Ramos (cell line): ENCODE measurements around the gene RAB3GAP1.
"Not testable (repeated sequence)": the region's sequence is repeated elsewhere in the genome, so short reads cannot be mapped to it uniquely, and the experiment has no call there.

Experiments used
- in situ Hi-C: fragments of 300-500 bp; cut with MboI; formaldehyde crosslinking; loops from one replicate; pipeline ENCODE4 v1.14.3; 2022; ENCODE audit warnings: low sequenced_read_pairs; ENCODE audit not compliant: unreplicated experiment

Gene RAB3GAP1

DNA sequence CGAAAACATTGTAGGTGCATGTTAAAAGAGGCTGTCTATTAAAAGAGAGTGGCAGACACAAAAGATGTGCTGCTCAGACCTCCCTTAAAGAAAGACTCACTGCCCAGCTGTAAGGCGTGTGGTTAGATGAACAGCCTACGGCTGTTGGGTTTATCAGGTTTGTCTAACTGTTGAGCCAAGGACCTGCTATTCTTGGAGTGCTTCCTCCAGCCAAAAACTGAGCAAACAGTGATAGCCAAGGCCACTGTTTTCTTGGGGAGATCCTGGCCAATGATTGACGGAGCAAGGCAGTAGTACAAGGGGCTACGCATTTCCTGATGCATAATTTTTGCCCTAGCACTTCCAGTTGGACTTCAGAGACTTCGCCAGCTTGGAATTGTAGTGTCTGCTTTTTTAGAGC lies 1.4 kb upstream of the RAB3GAP1 start:
- in situ Hi-C loops: no loop called here

DNA sequence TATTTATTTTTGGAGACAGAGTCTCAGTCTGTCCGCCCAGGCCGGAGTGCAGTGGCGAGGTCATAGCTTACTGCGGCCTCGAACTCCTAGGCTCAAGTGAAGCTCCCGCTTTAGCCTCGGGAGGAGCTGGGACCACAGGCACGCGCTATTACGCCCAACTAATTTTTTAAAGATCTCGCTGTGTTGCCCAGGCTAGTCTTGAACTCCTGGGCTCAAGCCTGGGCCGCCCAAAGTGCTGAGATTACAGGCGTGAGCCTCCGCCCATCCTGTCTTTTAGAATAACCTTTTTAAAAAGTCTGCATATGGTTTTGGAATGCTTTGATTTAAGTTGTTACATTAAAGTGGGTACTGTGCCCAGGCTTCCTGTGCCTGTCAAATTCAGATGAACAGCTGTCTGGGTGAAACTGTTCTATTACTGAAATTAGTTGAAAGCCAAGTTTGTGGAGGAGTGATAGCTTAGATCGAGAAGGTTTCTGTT lies 944 bp downstream of the RAB3GAP1 start:
- in situ Hi-C loops: no loop called here

DNA sequence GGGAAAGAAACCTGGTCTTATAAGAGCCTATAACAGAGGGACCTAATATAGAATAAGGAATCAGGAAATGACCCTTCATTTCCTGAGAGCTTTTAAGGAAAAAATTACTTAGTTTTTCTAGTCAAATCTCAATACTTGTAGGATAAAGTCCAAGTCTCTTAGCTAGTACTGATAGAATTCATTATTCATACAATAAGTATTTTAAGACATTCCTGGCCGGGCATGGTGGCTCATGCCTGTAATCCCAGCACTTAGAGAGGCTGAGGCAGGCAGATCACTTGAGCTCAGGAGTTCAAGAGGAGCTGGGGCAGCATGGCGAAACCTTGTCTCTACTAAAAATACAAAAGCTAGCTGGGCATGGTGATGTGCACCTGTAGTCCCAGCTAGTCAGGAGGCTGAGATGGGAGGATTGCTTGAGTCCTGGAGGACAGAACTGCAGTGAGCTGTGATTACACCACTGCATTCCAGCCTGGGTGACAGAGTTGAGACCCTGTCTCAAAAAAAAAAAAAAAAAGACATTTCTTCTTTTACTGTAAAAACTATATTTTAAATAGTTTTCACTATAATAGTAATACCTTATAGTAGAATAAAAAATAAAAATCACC lies 3.2 kb downstream of the RAB3GAP1 start:
- in situ Hi-C loops: no loop called here

DNA sequence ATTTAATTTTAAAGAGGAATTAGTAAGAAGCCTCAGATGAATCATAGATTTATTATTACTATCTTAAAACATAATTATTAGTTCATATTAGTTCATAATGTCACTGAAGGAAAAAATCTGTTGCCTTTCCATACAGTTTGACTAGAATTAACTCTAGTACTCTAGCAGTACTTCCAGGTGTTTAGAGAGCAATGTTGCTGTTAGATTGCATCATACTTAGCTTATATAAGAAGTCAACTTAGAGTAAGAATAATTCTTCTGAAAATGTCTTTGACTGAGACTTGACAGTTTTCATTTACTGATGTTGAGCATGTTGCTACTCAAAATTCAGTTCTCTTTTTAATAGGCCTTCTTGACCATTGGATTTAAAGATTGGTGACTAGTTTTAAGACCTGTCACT lies 4.7 kb downstream of the RAB3GAP1 start:
- in situ Hi-C loops: no loop called here

DNA sequence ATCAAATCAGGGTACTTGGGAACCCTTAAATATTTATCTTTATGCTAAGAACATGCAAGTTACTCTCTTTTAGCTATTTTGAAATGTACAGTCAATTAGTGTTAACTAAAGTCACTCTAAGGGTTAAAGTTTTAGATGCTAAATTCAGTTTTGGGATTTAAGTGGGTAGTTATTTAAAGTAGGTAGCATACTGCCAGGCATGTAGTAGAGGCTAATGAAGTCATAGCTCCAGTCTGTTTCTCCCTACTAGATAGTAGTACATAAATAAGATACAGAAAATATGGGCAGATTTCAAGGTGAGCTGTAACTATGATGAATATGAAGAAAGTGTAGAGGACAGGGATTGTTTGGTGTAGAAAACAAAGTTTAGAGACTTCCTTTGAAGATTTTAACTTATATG lies 7.5 kb downstream of the RAB3GAP1 start:
- in situ Hi-C loops: no loop called here

DNA sequence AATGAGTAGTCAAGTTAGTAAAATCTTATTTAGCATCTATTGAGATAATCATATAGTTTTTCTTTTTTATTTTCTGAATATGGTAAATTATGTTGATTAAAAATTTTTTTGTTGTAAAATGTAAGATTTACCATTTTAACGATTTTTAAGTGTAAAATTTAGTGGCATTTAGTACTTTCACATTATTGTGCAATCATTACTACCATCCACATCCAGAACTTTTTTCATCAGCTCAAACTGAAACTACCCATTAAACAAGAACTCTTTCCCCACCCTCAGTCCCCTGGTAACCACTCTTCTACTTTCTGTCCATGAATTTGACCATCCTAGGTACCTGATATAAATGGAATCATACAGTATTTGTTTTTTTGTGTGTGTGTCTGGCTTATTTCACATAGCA lies 11.1 kb downstream of the RAB3GAP1 start:
- in situ Hi-C loops: no loop called here

DNA sequence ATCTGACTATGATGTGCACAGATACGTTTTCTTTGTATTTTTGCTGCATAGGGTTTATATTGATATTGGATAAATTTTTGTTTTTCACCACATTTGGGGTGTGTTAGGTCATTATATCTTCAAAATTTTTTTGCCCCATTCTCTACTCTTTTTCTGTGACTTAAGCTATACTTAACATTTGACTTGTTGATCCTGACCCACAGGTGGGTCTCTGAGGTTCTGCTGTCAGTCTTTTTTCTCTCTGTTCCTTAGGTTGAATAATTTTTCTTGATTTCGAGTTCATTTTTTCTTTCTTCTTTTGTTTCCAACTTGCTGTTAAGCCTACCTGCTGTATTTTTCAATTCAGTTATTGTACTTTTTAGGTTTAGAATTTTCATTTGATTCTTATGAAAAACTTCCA lies 12.1 kb downstream of the RAB3GAP1 start:
- in situ Hi-C loops: no loop called here

DNA sequence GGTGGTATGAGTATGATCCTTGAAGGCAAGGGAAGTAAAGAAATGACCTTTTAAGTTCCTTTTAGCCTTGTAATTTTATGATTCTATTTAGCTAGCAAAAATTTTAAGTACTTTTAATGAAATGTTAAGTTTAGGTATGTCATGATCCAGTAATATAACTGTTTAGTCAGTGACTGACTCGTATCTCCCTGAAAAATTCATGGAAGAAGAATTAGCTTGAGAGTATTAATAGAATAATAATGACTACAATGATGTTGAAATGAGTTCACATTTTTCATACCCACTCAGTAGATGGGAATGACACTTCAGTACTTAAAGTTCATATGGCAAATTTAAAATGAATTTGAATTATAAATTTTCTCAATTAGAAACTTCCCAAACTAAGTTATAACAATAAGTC lies 14.6 kb downstream of the RAB3GAP1 start:
- in situ Hi-C loops: no loop called here

DNA sequence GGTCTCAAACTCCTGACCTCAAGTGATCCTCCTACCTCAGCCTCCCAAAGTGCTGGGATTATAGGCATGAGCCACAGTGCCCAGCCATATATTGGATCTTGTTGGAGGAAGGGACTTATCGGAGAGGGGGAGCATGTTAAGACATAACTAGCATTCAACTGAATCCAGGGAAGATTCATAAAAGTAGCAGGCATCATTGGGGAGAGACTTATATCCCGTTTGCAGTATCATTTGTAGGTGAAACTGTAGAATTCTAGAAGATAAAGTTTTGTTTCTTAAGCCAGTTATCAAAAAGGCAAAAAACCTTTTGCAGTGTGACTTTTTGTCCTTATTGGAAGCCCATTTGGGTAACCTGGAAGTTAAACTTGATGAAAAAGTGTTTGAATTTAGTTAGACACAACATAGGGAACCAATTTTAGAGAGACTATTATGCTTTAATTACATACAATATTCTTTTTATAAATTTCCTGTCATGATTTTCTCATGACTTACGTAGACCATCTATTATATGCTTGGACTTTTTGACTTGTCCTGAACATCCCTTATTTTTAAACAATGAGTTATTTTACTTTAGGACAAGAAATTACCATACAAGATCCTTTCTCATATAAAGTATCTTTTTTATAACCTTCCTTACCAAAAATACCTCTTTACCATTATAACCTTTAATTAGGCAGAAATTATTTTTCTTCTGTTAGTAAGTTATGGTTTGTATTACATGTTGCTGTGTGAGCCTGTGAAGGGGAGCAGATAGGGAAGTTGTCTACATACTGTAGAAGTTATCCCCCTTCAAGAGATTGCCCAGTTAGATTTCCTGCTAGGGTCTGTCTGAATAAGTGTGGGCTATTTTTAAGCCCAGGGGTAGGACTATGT lies 20.3 kb downstream of the RAB3GAP1 start:
- in situ Hi-C loops: no loop called here

DNA sequence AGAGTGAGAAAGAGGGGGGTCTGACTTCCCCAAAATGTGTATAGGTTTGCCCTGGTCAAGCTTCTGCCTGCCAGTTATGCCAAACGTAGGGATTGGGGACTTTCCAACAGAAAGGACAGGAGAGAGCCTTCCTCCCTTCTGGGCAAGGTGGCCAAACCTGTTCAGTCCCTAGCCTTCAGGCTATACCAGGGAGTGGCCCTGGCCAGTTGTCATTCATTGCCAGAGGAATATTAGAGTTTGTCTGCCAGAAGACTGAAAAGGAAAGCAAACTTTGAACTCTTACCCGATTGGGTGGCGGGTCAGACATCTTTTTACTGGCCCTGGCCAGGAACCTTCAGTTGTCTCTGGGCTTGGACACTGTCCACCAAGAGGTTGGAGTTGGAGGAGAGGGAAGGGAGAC lies 22.1 kb downstream of the RAB3GAP1 start:
- in situ Hi-C loops: no loop called here

DNA sequence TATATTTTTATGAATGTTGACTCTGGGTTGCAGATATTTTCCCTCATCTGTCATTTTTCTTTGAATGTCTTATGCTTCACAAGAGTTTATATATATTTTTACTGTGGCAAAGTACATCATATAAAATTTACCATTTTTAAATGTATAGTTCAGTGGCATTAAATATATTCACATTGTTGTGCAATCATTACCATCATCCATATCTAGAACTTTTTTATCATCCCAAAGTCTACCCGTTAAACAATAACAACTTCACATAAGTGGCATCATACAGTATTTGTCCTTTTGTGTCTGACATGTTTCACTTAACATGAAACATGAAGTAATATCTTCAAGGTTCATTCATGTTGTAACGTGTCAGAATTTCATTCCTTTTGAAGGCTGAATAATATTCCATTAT lies 24.5 kb downstream of the RAB3GAP1 start:
- in situ Hi-C loops: no loop called here

DNA sequence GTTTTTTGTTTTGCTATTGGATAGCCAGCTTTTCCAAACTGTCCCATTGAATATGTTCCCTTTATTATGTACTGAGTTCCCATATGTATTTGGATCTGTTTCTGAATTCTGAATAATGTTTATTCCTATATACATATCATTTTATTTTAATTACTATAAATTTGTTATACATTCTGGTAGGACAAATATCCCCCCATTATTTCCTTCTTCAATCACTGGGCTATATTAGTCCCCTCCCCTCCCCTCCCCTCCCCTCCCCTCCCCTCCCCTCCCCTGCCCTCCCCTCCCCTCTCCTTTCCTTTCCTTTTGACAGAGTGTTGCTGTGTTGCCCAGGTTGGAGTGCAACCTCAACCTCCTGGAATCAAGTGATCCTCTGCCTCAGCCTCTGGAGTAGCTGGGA lies 26.3 kb downstream of the RAB3GAP1 start:
- in situ Hi-C loops: no loop called here

DNA sequence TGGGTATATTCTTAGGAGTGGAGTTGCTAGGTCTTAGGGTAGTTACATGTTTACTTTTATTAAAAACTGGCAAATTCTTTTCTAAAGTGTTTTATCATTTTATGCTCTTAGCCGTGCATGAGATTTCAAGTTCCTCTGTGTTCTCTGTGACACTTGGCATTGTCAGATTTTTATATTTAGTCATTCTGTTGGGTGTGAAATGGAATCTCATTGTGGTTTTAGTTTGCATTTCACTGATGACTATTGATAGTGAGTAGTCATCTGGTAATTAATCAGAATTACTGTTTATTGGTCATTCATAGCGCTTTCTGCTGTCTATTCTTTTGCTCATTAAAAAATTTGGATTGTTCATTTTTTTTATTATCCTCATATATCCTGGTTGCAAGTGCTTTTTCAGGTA lies 34.1 kb downstream of the RAB3GAP1 start:
- in situ Hi-C loops: no loop called here

DNA sequence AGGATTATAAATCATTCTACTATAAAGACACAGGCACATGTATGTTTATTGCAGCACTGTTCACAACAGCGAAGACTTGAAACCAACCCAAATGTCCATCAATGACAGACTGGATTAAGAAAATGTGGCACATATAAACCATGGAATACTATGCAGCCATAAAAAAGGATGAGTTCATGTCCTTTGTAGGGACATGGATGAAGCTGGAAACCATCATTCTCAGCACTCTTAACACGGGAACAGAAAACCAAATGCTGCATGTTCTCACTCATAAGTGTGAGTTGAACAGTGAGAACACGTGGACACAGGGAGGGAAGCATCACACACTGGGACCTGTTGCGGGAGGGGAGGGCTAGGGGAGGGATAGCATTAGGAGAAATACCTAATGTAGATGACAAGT lies 37.5 kb downstream of the RAB3GAP1 start:
- in situ Hi-C loops: not testable (repeated sequence)

DNA sequence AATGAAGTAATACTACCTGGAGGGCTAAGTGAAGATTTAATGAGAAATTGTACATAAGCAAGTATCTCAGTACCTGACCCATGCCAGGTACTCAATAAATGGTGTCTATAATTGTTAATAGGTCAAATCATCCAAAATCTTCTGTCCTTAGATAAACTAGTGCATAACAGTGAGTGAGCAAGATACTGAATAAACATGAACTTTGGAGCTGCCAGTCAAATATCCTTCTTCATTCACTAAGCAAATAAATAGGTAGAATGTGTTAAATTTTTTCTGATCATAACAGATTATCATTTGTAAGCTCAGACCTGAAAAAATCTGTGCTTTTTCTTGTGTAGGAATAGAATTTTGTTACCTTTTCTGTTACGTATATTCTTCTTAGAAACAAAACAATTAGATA lies 39.6 kb downstream of the RAB3GAP1 start:
- in situ Hi-C loops: no loop called here

DNA sequence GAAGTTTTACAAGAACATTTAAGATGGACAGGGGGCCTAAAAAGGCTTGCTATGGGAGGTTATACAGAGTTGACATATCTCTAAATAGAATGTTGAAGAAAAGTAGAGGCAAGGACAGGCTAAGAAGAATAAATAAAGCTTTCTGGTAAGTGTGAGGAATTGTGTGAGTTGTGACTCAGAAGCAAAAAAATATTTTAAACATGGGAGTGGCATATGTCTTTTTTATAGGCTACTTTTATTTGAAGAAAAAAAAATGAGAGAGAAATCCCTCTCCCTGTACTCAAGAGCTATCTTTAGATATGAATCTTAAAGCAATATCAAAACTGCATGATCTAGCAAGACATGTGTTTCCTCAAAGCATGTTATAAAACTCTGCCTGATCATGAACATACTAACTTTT lies 41.1 kb downstream of the RAB3GAP1 start:
- in situ Hi-C loops: no loop called here

DNA sequence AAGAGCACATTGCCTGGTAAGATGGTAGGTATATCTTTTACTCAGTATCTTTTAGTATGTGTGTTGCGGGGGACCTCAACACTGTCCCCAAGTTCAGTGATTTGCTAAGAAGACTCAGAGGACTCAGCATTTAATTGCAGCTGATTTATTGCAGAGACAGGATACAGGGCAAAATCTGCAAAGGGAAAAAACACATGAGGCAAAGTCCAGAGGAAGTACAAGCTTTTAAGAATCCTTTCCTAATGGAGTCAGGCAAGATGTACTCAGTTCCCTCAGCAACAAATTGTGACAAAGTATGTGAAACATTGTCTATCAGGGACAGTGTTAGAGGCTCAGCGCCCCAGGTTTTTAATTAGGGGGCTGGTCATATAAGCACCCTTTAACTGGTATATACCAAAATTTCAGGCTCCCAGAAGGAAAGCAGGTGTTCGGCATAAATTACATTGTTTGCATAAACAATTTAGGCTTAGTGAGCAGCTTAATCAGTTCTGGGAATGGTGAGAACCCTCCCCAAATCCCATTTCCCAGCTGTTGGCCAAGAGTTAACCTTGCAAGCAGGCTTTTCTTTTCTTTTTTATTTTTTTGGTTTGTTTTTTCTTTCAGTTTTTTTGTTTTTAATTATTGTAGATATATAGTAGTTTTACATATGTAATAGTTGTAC lies 41.7 kb downstream of the RAB3GAP1 start:
- in situ Hi-C loops: no loop called here

DNA sequence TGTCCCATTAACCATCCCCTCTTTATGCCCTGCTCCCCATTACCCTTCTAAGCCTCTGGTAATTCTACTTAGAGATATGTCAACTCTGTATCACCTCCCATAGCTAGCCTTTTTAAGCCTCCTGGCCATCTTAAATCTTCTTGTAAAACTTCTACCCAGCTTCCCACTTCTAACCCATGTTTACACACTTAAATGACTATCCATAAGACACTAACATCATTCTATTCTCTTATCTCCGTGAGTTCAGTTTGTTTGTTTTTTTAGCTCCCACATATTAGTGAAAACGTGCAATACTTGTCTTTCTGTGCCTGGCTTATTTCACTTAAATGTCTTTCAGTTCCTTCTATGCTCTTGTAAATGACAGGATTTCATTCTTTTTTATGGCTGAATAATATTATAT lies 42.4 kb downstream of the RAB3GAP1 start:
- in situ Hi-C loops: no loop called here

DNA sequence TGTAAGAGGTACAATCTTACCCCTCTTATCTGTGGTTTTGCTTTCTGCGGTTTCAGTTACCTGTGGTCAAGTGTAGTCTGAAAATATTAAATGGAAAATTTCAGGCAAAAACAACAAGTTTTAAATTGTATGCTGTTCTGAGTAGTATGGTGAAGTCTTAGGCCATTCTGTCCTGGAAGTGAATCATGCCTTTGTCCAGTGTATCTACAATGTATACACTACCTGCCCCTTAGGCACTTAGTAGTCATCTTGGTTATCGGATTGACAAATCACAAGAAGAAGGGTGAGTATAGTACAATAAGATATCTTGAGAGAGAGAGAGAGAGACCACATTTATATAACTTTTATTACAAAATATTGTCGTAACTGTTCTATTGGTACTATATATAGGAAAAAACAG lies 43.5 kb downstream of the RAB3GAP1 start:
- in situ Hi-C loops: no loop called here

DNA sequence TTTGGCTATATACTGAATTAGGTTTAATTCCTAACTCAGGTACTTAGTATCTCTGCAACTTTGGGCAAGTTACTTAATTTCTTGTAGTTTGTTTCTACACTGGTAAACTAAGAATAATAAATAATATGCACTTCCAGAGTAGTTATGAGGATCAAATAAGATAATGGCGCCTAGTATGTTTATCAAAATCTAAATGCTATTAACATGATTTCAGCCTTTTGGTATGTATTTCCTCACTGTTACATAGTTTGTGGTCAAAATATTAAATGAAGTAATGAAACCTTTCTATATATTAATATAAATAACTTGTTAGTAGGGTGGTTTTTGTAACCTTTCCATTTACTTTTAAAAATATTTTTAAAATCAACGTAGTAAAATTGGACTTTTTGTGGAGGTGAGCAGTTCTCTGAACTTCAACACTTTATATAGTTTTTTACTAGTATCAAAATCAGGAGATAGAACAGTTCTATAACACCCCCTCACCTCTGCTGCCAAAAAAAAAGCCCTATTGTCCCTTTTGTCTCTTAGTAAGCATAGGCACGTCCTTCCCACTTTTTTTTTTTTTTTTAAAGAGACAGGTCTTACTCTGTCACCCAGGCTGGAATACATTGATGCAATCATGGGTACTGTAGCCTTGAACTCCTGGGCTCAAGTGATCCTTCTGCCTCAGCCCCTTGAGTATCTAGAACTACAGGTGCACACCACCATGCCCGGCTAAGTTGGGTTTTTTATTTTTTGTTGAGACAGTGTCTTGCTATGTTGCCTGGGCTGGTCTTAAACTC lies 44.8 kb downstream of the RAB3GAP1 start:
- in situ Hi-C loops: no loop called here
